ENCODE measurements around the gene OR1B1.

DNA sequence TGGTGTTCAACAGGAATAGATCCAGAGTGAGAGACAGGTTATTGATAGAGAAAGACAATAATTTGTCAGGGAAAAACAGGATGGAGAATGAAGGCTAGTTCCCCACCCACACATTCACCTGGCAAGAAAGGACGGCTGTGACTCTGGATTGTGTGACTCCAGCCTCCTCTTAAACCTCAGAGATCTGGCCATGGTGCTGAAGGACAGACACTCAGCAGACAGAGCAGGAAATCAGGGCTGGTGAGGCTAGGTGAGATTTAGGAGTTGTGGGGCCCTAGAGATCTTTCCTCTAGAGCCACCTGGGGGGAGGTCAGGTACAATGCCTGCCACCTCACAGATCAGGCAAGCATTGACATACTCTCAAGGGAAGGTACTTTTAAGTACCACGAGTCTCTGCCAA lies 15.2 kb downstream of the OR1B1 start:
- no peak for TF ChIP-seq POLR2A (IDR thresholded peaks at IDR 0.05)
- TF ChIP-seq, protein P1, sequence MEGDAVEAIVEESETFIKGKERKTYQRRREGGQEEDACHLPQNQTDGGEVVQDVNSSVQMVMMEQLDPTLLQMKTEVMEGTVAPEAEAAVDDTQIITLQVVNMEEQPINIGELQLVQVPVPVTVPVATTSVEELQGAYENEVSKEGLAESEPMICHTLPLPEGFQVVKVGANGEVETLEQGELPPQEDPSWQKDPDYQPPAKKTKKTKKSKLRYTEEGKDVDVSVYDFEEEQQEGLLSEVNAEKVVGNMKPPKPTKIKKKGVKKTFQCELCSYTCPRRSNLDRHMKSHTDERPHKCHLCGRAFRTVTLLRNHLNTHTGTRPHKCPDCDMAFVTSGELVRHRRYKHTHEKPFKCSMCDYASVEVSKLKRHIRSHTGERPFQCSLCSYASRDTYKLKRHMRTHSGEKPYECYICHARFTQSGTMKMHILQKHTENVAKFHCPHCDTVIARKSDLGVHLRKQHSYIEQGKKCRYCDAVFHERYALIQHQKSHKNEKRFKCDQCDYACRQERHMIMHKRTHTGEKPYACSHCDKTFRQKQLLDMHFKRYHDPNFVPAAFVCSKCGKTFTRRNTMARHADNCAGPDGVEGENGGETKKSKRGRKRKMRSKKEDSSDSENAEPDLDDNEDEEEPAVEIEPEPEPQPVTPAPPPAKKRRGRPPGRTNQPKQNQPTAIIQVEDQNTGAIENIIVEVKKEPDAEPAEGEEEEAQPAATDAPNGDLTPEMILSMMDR (IDR thresholded peaks at IDR 0.05) = no peak
